MG63 (cell line): Measurements from ENCODE around the gene P2RX5. TPM values are rescaled to one million over a fixed set of nuclear protein-coding genes. Genes with fewer than 3 reads are reported as not detected.
A peak's percentile ranks its signal among the peaks of the same experiment; 100 is the strongest.
"Not testable (repeated sequence)": the region's sequence is repeated elsewhere in the genome, so short reads cannot be mapped to it uniquely, and the experiment has no call there.

Experiments
- DNase-seq: peaks from one replicate; pipeline ENCODE4 v3.0.0-alpha.2; 2020
- H3K27me3 ChIP-seq: fragments of 250-450 bp; sonication (Bioruptor Pico); 2 replicates; pipeline ENCODE4 v1.5.1; 2020; ENCODE audit warnings: mild to moderate bottlenecking, moderate library complexity
- H3K36me3 ChIP-seq: fragments of 250-450 bp; sonication (Bioruptor Pico); 2 replicates; pipeline ENCODE4 v1.5.1; 2020; ENCODE audit warnings: mild to moderate bottlenecking, moderate library complexity
- H3K4me3 ChIP-seq: fragments of 250-450 bp; sonication (Bioruptor Pico); 2 replicates; pipeline ENCODE4 v1.5.1; 2020; ENCODE audit warnings: mild to moderate bottlenecking, moderate library complexity
- H3K9me3 ChIP-seq: fragments of 250-450 bp; sonication (Bioruptor Pico); 2 replicates; pipeline ENCODE4 v1.5.1; 2020; ENCODE audit warnings: mild to moderate bottlenecking, moderate library complexity
- total RNA-seq: library from RNA; depleted of rRNA; stranded (reverse); fragments of >200 nt; shearing (Covaris generic); gene quantifications from 2 replicates; pipeline ENCODE4 v1.2.3, GENCODE V29; 2014; ENCODE audit warnings: low replicate concordance; rRNA removed

P2RX5 gene
- 12.0 and 12.3 TPM in 2 replicates for total RNA-seq

- peak within 1 kb of the TSS; percentile 59 for H3K4me3 ChIP-seq
- DNase-seq, result peak; percentile 36
- H3K27me3 ChIP-seq, result no peaks in the 10 kb centered on the region
- no peaks in the 10 kb centered on the region for H3K9me3 ChIP-seq
- H3K36me3 ChIP-seq, result no peaks in the 10 kb centered on the region
Observed at GRCh38 chr17:3695723-3696411, at the start of gene P2RX5. Gene P2RX5 (minus strand): TSS chr17:3696155. CDS start chr17:3696005, 150 bp downstream.

- no peaks in the 10 kb centered on the region for H3K9me3 ChIP-seq
- no peak for DNase-seq
- no peaks in the 10 kb centered on the region for H3K27me3 ChIP-seq
- H3K4me3 ChIP-seq, result no peak overlapping the region
- H3K36me3 ChIP-seq, result no peaks in the 10 kb centered on the region
Observed at GRCh38 chr17:3745071-3745470, 49.1 kb upstream of the P2RX5 start.

- no peak for DNase-seq
- Histone ChIP-seq H3K9me3 (no peaks in the 10 kb centered on the region), H3K4me3 (no peak overlapping the region), H3K27me3 (no peaks in the 10 kb centered on the region), H3K36me3 (no peaks in the 10 kb centered on the region)
Observed at GRCh38 chr17:3744014-3744413, 48.1 kb upstream of the P2RX5 start.

GRCh38 chr17:3740611-3741073 is 44.7 kb upstream of the P2RX5 start:
- Histone ChIP-seq H3K27me3 (no peaks in the 10 kb centered on the region), H3K4me3 (no peak overlapping the region), H3K9me3 (no peaks in the 10 kb centered on the region), H3K36me3 (no peaks in the 10 kb centered on the region)
- DNase-seq, result no peak

- H3K36me3 ChIP-seq, result no peaks in the 10 kb centered on the region
- no peaks in the 10 kb centered on the region for H3K27me3 ChIP-seq
- no peak for DNase-seq
- H3K9me3 ChIP-seq, result no peaks in the 10 kb centered on the region
- no peak overlapping the region for H3K4me3 ChIP-seq
Observed at GRCh38 chr17:3739422-3740124, 43.6 kb upstream of the P2RX5 start.

- DNase-seq, result no peak
- Histone ChIP-seq H3K9me3 (no peaks in the 10 kb centered on the region), H3K27me3 (no peaks in the 10 kb centered on the region), H3K36me3 (no peaks in the 10 kb centered on the region), H3K4me3 (no peak overlapping the region)
Observed at GRCh38 chr17:3738562-3739295, 42.8 kb upstream of the P2RX5 start.

- Histone ChIP-seq H3K9me3 (no peaks in the 10 kb centered on the region), H3K36me3 (no peaks in the 10 kb centered on the region), H3K4me3 (no peak overlapping the region), H3K27me3 (no peaks in the 10 kb centered on the region)
- no peak for DNase-seq
Observed at GRCh38 chr17:3735515-3735914, 39.6 kb upstream of the P2RX5 start.

- not testable (repeated sequence) for H3K9me3 ChIP-seq, H3K27me3 ChIP-seq, DNase-seq, H3K4me3 ChIP-seq, H3K36me3 ChIP-seq
Observed at GRCh38 chr17:3734911-3735276, 38.9 kb upstream of the P2RX5 start.

GRCh38 chr17:3732210-3732621 is 36.3 kb upstream of the P2RX5 start:
- no peaks in the 10 kb centered on the region for H3K27me3 ChIP-seq
- no peaks in the 10 kb centered on the region for H3K9me3 ChIP-seq
- no peak overlapping the region for H3K4me3 ChIP-seq
- DNase-seq, result peak; percentile 17
- H3K36me3 ChIP-seq, result no peaks in the 10 kb centered on the region; the same call in 1 of the 2 replicates

GRCh38 chr17:3730881-3731429 is 35.0 kb upstream of the P2RX5 start:
- Histone ChIP-seq H3K27me3 (no peaks in the 10 kb centered on the region), H3K4me3 (no peak overlapping the region), H3K36me3 (no peaks in the 10 kb centered on the region; the same call in none of the 2 replicates), H3K9me3 (no peaks in the 10 kb centered on the region)
- no peak for DNase-seq

- Histone ChIP-seq H3K36me3 (peaks cover 5% of the 10 kb centered on the region), H3K9me3 (no peaks in the 10 kb centered on the region), H3K27me3 (no peaks in the 10 kb centered on the region), H3K4me3 (no peak overlapping the region)
- DNase-seq, result no peak
Observed at GRCh38 chr17:3729881-3730280, 33.9 kb upstream of the P2RX5 start.

- H3K27me3 ChIP-seq, H3K9me3 ChIP-seq, H3K4me3 ChIP-seq, DNase-seq, H3K36me3 ChIP-seq: not testable (repeated sequence)
Observed at GRCh38 chr17:3728099-3728498, 32.1 kb upstream of the P2RX5 start.

- Histone ChIP-seq H3K9me3 (no peaks in the 10 kb centered on the region), H3K36me3 (peaks cover 5% of the 10 kb centered on the region), H3K27me3 (no peaks in the 10 kb centered on the region), H3K4me3 (no peak overlapping the region)
- no peak for DNase-seq
Observed at GRCh38 chr17:3727041-3727440, 31.1 kb upstream of the P2RX5 start.

GRCh38 chr17:3724378-3725077 is 28.6 kb upstream of the P2RX5 start:
- no peak for DNase-seq
- no peaks in the 10 kb centered on the region for H3K27me3 ChIP-seq
- H3K4me3 ChIP-seq, result peak overlapping the region; percentile 93
- no peaks in the 10 kb centered on the region for H3K9me3 ChIP-seq
- peaks cover 15% of the 10 kb centered on the region for H3K36me3 ChIP-seq

- Histone ChIP-seq H3K9me3 (no peaks in the 10 kb centered on the region), H3K27me3 (no peaks in the 10 kb centered on the region), H3K36me3 (peaks cover 19% of the 10 kb centered on the region), H3K4me3 (peak within 1 kb of the TSS; percentile 93)
- DNase-seq, result peak; percentile 83
Observed at GRCh38 chr17:3723556-3724377, 27.8 kb upstream of the P2RX5 start, which contains the start of gene HASPIN. Gene HASPIN (plus strand): TSS chr17:3723903. CDS start chr17:3723936, 33 bp downstream.

- Histone ChIP-seq H3K9me3 (no peaks in the 10 kb centered on the region), H3K4me3 (peak overlapping the region; percentile 93), H3K36me3 (peaks cover 25% of the 10 kb centered on the region), H3K27me3 (no peaks in the 10 kb centered on the region)
- DNase-seq, result no peak
Observed at GRCh38 chr17:3723188-3723555, 27.2 kb upstream of the P2RX5 start.
